HG02623 (cell line): ENCODE results near the gene CTSL.

Experiments used
- ATAC-seq: cut with Tn5 transposase; IDR thresholded peaks from one replicate; pipeline ENCODE4 v1.9.1; 2021; ENCODE audit warnings: moderate library complexity; ENCODE audit not compliant: unreplicated experiment

Gene CTSL

DNA sequence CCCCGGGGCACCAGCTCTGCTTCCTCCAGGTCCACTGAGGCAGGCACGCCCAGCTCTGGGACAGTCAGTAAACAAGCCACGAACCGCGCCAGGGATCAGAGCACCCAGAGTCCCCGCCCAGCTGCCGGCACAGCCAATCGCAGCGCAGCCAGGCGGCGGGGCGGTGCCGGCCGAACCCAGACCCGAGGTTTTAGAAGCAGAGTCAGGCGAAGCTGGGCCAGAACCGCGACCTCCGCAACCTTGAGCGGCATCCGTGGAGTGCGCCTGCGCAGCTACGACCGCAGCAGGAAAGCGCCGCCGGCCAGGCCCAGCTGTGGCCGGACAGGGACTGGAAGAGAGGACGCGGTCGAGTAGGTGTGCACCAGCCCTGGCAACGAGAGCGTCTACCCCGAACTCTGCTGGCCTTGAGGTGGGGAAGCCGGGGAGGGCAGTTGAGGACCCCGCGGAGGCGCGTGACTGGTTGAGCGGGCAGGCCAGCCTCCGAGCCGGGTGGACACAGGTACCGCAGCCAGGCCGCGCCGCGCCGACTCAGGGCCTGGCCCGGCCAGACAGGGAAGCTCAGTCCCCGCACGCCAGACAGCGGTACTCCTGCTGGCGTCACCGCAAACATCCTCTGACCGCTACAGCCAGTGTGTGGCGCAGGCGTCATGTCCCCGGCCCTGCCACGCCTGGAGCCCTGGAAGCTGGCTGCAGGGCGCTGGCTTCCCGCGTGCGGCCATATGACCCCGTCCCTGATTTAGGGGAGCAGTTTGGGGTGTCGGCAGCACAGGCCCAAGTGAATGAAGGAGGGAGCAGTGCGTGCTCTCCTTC, at the start of gene CTSL:
Gene CTSL, plus strand, starts transcription at position 220 of the 810 bp plus-strand sequence. CDS start 1,485 bp downstream, outside the sequence.
- ATAC-seq = no peak

DNA sequence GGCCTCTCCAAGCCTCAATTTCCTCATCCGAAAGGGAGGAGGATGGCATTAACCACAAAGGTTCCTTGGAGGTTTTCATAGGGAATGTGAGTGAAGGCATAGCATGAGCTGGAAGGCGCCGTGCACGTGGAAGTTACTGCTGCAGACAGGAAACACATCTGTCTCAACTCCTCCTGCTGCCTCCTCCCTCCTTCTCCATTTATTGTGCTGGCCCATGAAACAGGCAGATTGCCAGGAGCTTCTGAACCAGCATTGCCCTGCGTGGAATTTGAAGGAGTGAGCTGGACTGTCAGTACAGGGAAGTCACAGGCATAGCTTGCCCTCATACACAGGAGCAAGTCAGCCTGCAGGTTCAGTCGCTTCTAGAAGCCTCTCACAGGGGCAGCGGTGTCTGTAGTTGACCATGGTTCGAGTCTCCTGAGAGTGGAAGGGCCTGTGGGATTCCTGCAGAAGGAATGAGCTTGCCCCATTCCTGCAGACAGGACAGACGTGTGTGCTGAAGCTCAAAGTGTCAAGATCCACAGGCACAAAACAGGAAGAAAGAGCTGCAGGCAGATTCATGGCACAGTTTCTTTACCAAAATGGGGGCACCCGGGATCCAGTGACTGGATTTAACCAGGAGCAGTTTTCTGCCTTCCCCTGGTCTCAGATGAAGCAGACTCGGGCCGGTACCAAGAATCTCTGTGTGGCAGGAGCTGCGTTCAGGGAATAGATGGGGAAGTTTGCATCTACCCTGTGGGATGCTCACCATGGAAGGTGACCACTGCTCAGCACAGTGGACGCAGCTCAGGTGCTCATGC, 48.7 kb upstream of the CTSL start:
- no peak for ATAC-seq

DNA sequence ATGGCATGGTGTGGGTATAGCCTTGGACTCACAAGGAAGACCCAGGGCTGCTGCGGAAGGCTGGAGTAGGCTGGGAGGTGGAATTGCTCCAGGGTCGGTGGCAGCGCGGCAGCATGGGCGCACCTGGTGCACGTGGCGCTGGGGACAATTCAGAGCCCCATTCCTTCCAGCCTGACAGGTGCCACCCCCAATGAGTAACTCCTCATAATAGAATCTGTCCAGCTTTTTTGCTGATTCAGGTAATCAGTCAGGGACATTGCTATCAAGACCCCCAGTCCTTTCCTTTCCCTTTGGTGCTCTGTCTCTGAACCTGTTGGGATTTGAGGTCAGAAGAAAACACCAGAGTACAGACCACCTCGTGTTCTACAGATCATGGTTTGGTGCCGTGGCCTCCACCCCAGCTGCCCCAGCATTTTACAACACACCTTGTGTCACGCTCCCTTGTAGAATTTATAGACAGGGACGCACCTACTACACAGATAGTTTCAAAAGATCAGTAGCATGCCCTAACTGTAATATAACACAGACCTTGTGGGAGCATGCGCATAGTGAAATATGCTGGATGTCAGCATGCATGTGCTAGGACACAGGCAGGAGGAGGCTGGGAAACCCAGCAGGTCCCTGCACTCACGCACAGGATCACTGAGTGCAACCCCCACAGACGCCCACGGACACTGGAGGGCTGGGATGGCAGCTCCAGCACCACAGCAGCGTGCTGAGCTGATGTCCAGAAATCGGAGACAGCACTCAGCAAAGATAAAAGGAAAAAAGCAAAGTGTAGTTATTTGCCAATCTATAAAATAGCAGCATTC, 47.9 kb upstream of the CTSL start:
- no peak for ATAC-seq

DNA sequence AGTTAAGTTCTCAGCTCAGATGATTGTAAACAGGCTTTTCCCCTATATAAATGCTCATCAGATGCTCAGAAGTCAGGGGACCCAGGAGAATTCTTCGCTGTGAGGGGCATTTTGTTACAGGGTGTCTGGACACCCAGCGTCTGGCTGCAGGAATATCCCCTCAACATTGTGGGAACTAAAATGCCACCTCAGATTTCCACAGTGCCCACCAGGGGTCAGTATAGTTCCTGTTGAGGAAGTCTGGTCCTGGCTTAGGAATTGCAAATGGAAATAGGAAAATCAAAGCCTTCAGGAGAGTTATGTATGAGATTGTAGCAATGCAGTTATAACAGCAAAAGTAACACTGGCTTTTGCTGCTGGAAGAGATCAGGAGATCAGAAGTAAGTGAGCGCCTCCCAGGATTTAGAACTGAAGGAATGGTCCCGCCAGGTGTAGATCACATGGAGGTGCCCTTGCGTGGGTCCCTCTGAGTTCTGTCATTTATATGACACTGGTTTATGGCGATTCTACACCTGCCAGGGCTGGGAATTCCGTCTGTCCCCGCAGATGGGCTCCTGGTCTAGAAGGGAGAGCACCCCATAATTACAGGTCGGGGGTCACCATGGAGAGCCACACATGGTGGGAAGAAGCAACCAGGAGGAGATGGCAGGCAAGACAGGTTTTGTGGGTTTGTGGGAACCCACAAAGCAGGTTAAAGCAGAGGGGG, 47.1 kb upstream of the CTSL start:
- no peak for ATAC-seq

DNA sequence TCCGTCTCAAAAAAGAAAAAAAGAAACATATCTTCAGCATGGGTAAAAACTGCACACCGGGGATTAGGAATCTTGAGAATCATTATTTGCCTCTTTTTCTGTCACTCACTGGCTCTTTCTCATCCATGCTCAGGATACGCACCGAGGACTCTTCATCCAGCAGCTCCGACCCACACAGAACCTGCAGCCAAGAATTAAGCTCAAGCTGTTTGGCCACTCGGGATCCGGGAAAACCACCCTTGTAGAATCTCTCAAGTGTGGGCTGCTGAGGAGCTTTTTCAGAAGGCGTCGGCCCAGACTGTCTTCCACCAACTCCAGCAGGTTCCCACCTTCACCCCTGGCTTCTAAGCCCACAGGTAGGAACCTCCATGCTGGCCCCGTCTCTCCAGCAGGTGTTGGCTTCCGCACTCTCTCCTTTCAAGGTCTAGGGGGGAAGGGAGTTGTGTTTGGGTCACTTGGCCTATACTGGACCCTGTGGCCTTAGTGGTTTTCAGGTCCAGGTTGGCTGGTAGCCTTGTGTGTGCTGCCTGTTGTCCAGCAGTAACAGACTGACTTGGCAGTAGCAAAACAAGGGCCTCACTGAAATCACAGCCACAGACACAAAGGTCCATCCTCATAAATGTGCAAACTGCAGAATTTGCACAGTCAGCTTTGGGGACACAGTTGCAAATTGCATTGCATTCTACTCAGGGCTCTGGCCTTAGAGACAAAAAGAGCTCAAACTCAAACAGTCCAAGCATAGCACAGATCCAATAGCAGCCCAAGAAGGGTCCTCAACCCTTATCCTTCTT, 44.5 kb upstream of the CTSL start:
- no peak for ATAC-seq

DNA sequence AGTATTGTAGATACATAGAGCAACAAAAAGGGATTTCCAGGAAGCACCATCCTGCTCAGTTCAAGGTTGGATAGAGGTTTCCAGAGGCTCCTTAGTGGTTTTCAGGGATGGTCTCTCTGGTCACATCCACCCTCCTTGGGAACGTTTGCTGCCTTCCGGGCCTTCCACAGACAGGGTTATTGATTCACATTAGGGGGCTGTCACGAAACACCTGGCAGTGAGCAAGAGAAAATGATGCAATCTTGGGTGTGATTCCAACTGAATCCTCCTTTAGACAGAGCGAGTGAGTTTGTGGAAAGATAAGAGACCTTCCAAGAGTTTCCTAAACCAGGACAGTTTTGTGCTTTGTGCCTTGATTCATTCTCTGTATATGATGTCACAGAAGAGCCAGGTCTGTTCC, 43.8 kb upstream of the CTSL start:
- no peak for ATAC-seq

DNA sequence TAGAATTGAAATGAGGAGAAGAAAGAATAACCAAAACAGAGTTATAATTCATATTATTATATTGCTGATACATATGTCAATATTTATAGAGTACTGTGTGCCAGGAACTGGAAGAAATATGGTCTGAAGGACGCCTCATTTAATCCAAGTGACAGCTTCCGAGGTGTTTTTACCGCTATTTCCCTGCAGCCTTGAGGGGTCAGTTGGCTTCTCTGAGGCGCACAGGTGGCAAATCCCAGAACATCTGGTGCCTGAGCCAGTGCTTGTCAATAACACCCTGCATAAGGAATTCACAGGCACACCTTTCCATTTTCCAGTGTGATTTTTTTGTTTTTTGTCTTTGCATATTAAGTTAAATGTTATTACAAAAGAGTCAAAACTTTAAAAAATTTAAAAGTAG, 43.3 kb upstream of the CTSL start:
- no peak for ATAC-seq

DNA sequence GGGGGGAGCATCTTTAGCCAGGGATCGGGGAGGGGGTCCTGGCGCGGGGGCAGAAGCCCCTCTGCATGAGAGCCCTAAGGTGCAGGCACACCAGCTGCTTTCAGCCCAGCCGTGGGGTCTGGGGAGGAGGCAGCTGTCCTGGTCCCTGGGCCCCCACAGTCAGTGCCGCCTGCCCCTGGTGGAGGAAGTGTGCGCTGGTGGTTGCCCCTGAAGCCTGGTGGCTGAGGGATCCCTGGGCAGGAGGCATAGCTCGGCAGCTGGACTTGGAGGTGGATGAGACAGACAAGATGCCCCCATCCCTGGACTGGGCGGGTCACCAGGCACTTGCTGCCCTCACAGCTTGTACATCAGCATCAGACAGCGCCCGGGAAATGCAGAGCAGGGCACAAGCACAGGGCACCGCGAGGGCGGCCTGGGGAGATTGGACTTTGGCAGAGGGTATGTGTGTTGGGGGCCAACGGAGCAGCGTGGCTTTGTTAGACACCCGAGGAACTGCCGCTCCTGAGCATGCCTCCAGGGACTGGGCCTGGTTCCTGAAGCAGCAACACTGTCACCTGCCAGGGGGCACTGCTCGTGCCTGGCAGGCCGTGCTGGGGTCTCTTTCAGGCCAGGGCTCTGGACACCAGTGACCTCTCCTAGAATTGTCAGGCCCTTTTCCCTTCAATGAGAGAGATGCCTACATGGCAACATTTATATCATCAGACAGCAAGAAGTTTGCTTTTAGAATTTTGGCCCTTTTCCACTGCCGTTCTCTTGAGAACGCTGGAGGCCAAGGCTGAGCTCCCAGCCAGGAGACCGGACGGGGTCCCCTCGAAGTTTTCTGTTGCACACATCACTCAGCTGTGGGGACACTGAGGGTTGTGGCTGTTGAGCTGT, 41.9 kb upstream of the CTSL start:
- ATAC-seq = no peak

DNA sequence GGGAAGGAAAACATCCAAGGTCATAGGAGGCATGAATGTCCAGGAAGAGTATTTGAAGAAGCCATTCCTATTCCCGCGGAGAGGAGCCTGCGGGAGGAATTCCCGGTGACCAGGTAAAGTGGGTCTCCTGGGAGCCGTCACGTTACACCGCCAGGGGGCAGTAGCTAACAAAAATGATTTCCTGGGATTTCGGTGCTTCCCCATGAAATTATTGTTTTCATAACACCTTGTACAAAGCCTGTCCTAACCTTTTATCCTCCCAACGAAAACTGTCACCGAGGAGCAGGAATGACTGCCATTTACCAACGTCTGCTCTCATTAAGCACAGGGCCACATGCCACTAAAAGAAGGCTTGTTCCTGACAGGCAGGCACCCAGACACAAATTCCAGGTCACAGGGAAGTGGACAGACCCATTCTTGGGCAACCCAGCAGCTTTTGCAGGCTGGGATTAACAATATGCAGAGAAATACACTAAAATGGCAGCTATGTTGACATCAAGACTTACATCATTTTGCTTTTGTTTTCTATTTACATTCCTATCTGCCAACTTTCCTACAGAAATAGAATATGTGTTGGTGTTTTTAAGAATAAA, 41.2 kb upstream of the CTSL start:
- ATAC-seq = no peak

DNA sequence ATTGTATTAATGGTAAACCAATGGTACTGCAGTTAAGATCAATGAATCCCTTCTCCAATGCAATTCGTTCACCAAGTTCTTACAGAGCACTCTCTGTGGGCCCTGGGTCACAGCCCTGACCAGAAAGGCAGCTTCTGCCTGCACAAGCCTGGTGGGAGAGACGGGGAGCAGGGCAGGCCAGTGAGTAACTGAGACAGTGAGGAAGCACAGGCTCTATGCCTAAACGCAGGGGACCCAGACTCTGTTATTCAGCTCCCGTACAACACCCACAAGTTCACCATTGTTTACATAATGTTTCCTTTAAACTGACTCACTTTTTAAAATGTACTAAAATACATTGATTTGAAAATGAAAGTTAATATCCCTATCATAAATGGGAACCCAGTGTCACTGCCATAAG, 40.5 kb upstream of the CTSL start:
- ATAC-seq = no peak

DNA sequence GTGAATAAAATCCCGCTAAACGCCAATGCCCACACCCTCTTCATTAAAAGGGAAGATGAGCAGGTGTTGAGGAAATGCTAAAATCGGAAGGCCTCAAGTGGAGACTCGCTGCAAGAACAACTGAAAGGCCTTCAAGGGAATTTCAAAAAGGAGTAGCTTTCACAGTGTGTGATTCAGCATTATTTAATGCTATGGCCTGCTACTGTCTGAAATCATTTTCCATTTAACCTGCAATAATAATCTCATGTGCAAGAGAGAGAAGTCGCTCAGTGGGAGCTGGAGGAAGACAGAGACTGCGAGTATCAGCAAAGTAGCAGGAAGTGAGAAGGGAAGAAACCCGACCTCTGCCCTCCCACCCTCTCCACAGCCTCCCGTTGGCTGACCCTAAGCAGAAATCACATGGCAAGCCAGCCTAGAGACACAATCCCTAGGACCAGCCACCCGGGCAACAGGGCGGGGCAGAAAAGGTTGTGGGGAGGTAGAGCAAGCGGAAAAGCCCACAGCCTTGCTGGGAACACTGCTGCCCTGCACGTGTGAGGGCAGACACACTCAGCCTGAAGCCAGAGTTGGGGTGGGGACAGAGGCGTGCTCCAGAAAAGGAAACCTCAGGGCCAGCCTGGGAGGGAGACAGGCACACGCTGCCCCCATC, 39.9 kb upstream of the CTSL start:
- no peak for ATAC-seq

DNA sequence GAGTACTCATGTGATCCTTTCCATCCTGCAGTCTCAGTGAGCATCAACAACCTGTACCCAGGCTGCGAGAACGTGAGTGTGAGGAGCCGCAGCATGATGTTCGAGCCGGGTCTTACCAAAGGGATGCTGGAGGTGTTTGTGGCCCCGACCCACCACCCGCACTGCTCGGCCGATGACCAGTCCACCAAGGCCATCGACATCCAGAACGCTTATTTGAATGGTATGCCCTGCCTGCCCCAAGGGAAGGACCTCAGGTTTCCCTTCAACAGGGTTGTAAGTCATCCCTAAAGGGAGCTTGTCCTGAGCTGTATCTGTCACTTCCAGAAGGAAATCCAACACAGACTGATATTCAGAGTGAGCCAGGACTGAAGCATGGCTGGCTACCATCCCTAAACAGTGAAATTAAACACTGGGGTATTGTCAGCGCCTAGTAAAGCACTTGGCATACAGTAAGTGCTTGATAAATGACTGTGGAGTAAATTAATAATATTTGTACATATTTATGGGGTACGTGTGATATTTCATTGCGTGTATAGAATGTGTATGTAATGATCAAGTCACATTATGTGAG, 39.3 kb upstream of the CTSL start:
- no peak for ATAC-seq

DNA sequence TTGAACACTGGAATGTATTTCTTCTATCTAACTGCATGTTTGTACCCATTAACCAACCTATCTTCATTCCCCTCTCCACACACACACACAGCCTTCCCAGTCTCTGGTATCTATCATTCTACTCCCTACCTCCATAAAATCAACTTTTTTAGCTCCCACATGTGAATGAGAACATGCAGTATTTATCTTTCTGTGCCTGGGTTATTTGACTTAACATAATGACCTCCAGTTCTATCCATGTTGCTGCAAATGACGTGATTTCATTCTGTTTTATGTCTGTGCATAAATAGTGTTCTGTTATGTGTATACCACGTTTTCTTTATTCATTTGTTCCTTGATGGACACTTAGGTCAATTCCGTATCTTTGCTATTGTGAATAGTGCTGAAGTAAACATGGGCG, 38.7 kb upstream of the CTSL start:
- no peak for ATAC-seq

DNA sequence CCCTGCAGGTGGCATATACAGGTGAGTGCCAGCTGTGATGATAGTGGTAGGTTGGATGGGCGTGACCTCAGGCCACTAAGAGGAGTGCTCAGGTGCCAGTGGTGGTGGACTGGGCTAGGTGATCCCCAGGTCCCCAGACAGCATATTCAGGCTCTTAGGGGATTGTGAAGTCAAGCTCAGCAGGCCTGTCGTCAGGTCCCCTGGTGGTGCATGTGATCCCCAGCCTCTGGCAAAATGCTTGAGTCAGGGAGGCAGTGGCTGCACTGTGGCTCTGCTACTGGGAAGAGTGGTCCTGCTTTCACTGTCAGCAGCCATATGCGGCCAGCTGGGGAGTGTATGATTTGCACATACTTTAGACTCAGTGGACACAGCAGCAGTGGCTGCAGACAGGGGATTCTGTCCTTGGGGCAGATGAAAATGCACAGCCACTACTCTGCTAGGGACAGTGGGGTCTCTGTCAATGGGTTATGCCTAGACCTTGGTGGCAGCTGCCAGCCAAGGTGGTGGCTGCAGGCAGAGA, 31.6 kb upstream of the CTSL start:
- no peak for ATAC-seq

DNA sequence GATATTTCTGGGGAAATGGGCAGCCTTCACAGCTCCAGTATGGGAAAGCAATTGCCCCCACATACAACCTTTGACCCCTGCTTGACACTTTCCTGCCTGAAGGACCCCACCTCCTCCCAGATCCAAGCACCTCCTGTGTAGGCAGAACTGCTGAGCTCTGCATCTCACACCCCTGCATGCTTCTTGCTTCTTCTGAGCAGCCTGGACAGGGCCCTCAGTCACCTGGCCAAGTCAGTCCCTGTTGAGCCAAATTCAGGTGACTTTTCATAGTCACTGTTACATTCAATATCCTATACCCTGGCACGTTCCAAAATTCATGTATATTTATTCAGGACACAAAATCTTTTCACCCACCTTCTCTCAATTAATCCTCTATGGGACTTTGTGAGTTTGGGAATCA, 30.4 kb upstream of the CTSL start:
- no peak for ATAC-seq

DNA sequence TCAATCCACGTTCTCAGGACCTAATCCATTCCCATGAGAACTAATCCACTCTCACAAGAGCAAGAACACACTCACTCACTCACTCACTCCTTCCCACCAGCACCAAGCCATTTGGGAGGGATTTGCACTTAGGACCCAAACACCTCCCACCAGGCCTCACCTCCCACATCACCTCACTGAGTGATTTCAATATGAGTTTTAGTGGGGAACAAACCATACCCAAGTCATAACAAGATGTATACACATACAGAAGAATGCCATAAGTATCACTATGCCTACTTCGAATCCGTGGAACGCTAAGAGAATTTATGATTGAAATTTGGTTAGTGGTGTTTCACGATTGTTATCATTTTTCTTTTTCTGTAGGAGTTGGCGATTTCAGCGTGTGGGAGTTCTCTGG, 29.3 kb upstream of the CTSL start:
- no peak for ATAC-seq

DNA sequence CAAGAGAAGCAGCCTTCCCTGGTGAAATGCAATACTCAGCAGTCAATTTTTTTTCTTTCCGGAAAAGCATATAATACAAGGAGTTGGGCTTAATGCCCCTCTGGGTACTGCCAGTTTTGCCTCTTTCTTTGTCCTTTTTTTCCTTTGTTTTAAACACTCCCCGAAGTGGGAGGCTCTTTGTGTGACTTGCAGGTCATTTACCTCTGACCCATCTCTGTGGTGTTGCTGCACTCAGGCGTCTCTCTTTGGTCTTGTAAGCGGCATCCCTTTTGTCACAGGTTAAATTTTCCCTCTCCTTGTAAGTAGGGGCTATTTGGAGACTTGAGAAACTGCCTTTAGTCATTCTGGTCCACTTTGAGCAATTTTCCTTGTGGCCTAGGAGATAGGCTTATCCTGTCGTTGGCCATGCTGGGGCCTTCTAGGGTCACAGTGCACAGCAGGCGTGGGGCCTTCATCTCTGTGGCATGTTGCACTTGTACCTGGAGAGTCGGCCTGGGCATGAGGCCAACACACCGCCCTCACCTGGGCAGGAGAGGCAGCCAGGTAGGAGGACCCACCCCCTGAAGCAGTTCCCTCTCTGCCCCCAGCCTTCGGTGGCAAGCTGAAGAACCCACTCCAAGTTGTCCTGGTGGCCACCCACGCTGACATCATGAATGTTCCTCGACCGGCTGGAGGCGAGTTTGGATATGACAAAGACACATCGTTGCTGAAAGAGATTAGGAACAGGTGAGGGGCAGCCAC, 27.7 kb upstream of the CTSL start:
- ATAC-seq = no peak
